HL-60/S4 (cell line): Measurements from ENCODE around the gene PIP5K1A.
"Not testable (repeated sequence)": the region's sequence is repeated elsewhere in the genome, so short reads cannot be mapped to it uniquely, and the experiment has no call there.

Experiments used
- in situ Hi-C: fragments of 300-500 bp; cut with MboI; formaldehyde crosslinking; loops from 2 replicates; pipeline ENCODE4 v1.14.3; 2022; ENCODE audit warnings: low sequenced_read_pairs

PIP5K1A gene

DNA sequence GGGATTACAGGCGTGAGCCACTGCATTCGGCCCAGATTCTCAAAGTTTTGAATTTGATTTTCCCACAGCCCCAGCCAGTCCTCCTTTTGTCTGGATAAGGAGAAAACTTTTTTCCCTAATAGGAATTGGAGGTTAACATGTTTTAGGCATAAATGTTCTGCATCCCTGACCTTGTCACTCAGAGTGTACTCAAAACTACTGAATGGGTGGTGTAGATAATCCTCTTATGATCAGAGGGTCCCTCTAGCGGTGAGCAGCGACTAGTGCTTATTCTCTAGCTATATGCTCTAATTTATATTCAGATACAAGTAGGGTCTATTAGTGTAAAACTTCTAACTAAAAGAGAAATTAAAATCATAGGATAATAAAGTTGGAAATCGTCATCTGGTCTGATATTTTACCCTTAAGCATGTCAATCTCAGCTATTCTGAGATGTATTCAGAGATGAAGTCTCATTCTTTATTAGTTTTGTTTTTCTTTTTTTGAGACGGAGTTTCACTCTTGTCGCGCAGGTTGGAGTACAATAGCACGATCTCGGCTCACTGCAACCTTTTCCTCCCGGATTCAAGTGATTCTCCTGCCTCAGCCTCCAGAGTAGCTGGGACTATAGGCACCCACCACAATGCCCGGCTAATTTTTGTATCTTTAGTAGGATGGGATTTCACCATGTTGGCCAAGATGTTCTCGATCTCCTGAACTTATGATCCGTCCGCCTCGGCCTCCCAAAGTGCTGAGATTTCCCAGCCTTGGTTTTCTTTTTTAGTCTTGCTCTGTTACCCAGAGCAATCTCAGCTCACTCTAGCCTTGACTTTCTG is 53.5 kb downstream of the PIP5K1A start:
- in situ Hi-C loops, result no loop called here

DNA sequence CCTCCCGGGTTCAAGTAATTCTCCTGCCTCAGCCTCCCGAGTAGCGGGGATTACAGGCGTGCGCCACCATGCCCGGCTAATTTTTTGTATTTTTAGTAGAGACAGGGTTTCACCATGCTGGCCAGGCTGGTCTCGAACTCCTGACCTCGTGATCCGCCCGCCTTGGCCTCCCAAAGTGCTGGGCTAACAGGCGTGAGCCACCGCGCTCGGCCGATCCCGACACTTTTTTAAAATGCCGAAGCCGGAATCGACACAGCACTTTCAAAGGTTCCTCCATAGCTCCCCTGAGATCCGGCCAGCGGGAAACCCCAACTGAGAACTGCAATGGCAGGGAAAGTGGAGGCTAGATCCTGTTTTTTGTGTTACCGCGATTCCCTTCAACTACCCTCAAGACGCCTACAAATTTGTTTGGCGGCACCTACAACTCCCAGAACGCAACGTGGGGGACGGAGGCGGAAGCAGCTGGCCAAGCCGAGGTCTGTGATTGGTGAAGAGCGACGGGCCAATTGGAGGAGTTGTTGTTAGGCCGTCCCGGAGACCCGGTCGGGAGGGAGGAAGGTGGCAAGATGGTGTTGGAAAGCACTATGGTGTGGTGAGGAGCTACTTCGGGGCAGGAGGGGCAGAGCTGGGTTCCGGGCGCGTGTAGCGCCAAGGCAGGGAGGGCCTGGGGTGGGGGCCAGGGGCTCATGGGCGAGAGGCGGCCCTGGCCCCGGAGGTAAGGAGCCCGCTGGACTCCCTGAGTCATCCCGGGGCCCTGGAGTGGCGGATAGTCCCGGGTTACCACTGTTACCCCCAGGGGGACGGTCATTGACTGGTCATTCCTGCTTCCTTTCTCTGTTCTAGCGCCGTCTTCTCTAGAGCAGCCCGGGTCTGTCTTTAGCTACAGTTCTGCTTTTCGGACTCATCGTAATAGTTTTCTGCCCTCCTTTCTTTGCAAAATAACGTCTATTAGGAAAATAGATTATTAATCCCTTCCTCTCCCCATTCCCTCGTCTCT is 56.2 kb downstream of the PIP5K1A start, which contains the start of gene PSMD4:
PSMD4 (plus strand) TSS at position 518 of the 997 bp plus-strand sequence; CDS start at position 567, 49 bp downstream.
- in situ Hi-C loops, result no loop called here

DNA sequence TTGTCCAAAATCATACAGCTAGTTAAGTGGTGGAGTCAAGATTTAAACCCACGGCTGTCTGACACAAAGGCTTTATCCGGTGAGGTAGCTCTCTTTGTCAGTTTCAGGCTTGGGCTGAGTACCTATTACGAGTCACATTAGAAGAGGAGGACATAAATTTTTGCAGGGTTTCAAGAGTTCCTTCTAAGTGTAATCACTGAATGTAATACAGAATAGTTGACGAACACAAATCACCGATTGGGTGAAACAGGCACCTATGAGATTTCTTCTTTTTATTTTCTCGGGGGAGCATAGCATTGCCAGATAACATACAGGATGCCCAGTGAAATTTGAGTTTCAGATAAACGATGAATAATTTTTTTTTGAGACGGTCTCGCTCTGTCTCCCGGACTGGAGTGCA is 57.0 kb downstream of the PIP5K1A start:
- in situ Hi-C loops, result no loop called here

DNA sequence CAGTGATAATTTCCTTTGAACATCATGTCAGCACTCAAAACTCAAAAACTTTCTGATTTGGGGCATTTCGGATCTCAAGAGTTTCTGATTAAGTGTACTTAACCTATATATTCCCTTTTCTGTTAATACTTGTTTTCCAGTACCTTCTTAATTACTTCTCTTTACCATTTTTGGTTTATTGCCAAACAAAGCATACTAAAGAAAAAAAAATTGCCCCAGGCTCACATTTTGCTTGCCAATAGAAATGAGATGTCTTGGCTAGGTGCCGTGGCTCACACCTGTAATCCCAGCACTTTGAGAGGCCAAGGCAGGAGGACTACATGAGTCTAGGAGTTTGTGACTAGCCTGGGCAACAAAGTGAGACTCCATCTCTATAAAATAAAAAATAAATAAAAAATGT is 61.0 kb downstream of the PIP5K1A start:
- in situ Hi-C loops, result no loop called here

DNA sequence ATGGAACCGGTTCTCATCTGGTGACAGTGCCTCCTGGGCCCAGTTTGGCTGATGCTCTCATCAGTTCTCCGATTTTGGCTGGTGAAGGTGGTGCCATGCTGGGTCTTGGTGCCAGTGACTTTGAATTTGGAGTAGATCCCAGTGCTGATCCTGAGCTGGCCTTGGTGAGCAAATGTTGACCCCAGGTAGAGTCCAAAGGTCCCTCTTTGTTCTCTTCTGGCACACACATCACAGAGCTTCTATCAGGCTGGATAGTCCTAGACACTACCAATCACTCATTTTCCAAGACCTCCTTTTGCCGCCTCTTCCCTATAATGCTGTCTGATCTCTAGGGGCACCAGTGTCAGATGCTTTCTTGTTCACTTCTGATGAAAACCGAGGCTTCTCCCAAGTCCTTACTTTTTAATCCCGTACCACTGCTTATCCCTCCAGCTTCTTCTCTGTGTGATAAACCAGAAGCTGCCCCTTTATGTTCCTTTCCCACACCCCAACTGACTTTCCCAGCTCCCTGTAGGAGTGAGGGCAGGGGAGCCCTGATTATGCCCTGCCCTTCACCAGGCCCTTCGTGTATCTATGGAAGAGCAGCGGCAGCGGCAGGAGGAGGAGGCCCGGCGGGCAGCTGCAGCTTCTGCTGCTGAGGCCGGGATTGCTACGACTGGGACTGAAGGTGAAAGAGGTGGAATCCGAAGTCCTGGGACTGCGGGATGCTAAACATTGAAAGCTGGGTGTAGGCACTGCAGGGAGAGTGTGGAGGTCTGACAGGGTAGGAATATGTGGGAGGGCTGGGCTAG is 67.3 kb downstream of the PIP5K1A start:
- in situ Hi-C loops, result no loop called here

DNA sequence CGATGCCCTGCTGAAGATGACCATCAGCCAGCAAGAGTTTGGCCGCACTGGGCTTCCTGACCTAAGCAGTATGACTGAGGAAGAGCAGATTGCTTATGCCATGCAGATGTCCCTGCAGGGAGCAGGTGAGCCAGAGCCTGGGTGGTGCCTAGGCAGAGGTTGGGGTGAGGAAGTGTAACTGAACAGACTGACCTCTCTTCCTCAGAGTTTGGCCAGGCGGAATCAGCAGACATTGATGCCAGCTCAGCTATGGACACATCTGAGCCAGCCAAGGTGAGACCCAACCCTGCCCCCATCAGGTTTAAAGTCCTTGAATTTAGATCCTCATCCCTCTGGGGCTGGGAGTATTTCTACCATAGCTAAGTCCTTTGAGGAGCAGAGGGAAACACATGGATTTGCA is 68.0 kb downstream of the PIP5K1A start:
- in situ Hi-C loops, result no loop called here

DNA sequence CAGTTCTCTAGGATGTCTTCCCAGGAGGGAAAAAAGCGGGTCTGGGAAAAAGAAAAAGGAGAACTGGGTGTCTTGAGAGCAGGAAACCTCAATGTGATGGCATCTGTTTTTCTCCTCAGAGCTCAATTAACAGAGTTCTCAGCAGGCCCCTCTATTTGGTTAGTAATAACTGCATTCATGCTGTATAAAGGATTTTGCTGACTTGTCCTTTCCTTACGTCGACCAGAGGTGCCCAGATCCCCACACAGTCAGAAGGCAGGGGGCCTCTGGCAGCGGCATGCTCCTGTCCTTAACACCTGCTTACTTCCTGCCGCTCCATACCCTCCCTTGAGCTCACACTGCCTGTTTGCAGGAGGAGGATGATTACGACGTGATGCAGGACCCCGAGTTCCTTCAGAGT is 68.5 kb downstream of the PIP5K1A start:
- in situ Hi-C loops, result no loop called here

DNA sequence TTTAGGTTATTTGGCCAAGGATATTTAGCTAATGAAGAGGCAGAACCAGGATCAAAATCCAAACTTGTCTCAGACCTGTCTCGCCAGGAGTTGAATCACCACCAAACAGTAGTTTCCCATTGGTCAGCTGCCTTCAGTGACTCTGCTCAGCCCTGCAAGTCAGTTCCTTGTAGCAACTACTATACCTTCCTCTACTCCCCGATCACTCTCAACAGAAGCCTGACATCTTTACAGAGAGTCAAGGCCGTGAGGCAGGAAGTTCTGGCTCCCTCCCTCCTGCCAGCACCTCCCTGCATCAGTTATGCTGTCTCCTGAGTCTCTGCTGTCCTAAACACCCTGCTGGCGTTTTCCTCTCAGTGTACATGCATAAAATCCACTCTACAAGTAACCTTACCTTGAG is 69.4 kb downstream of the PIP5K1A start:
- in situ Hi-C loops, result no loop called here

DNA sequence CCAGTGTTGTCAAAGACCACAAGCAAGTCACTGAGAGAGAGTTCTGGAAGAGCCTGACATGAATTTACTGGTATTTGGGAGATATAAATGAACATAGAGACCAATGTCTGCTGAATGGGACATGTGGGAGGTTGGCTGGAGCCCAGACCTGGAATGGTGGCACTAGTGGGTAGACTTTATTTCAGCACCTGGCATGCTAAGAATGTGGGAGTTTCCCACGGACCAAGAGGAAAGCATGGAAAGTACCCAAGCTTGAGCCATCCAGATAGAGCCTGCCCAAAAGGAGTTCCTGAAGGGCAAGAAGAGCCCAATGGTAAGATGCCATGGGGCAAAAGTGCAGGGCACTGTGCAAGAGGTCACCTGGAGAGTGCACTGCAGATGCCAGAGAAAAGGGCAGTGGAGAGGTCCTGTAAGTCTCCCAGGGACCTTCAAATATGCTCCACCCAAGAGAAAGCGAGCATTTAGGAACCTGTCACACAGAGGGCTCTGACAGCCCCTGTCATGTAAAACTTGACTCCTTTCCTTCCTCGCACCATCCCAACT is 75.6 kb downstream of the PIP5K1A start:
- in situ Hi-C loops, result no loop called here

DNA sequence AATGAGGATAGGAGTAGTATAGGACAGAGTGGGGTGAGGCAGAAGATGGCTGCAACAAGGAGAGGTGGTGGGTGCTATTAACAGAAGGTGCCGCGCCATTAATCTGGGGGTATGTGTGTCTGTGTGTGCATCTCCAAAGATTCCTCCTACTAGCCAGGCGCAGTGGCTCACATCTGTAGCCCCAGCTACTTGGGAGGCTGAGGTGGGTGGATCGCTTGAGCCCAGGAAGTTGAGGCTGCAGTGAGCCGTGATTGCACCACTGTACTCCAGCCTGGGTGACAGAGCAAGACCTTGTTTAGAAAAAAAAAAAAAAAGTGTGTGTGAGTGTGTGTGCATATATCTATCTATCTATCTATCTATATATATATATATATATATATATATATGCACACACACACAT is 77.0 kb downstream of the PIP5K1A start:
- in situ Hi-C loops, result not testable (repeated sequence)

DNA sequence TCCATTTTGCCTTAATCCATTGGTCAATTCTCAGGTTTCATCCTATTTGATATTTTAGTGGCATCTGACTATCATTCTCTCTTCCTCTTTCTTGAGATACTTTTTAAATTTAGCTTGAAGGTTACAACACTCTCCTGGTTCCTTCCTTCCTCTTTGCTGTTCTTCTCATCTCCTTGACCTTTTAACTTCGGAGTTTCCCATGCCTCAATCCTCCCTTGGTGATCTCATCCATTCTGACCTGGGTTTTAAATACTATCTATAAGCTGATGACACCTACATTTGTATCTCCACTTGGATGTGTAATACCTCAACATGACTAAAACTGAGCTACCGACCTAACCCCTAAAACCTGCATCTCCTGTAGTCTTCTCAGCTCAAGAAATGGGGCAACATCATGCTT is 78.9 kb downstream of the PIP5K1A start:
- in situ Hi-C loops, result no loop called here

DNA sequence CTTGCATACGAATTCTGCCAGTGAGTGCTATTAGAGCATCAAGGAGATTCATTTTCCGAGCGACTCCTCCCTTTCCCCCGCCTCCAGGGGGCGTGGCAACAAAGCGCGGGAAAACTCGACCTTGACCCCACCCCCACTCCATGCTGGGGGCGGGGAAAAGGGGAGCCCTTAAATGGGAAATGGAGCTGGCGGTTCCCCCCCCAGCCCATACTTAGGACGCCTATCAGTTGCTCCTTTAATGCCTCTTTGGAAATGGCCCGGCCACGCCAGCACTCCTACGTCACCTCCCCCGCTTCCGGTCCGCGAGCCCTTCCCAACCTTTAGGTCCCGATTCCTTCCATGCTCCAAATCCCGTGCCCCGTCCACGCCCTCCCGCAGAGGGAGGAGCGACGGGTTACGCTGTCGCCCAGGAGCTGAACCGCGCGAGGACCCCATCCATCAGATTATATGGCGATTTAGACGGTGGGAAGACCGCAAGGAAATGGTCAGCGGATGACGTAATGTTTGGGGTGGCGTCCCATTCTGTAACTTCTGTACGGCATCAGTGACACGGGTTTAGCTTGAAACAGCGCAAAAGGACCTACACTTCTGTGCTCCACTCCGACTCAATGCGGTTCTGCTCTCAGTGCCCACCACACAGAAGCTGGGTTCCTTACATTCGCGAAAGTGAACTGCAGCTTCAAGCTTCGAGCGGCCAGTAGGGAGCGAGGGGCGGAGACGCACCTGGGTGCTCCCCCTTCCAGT is 83.0 kb downstream of the PIP5K1A start:
- in situ Hi-C loops, result no loop called here

DNA sequence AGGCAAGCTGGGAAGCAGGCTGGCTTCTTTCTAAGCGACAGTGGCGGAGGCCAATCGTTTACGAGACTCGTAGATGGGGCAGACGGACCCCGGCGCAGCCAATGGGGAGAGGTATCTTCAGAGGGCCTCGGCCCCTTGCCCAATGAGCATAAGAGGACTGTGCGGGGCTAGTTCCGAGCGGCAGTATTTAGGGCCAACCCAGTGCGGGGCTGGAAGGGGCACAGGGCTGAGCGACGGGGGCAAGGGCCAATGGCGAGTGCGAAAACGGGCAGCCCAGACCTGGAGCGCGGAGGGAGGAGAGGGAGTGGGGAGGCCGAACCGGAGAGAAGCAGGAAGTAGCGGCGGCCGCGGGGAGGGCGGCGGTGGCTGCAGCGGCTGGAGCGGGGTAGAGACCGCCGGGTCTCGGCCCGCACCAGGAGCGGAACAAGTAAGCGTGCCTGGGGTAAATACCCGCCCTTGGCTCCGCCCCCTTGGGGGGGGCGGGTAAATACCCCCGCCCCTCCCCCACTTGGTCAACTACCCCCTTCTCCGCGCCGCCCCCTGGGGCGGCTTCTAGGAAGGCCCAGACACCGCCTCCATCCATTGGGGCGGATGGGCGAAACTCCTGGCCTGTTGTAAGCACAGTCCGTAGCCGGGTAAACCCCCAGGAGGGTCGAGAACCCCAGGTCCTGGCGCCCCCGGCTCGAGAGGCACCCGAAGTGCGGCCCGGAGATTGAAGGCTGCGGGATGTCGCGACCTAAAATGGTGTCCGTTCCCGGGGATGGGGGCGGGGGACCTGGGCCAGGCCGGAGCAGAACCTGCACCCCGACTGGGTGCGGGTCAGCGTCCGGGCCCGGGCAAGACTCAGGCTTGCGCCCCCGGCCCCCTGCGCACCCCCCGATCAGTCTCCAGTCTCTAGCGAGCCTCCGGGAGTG is 83.9 kb downstream of the PIP5K1A start, which contains the start of gene ZNF687:
ZNF687 (plus strand) TSS at position 331 of the 914 bp plus-strand sequence. CDS start 3,993 bp downstream, outside the sequence.
- in situ Hi-C loops, result no loop called here

DNA sequence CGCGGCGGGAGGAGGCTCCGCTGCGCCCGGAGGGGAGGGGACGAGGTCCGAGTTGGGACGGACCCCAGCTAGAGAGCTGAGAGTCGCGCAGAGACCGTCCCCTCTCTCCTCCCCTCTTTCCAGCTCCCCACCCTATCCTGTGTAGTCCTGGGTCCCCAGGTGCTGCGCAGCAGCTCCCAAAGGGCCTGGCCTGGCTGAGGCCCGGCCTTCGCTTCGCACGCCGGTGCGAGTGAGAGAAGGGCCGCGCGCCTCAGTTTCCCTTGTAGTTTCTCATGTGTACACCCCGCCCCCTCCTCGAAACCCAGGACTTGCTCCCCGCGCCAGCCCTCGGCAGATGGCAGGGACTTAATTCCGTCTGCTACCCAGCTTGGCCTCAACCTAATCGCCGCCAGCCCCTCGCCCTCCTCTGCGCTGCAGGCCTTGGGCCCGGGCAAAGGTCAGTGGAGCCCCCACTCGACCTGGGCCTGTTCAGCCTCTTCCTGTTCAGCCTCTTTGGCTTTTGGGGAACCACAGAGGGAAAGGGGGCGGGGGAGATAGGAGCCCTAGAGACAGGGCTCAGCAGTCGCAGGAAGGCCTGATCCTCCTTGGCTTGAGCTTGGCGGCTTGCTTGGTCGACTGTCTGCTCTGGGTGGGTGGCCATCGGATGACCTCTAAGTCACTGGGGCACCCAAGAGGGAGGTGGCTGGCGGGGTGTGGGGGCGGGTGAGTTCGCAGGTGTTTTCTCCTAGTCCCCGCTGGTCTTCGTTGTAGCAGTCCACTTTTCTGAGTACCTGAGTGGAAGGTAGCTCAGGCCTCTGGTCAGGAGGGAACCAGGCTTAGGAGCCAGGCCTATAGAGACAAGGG is 84.8 kb downstream of the PIP5K1A start:
- in situ Hi-C loops, result no loop called here

DNA sequence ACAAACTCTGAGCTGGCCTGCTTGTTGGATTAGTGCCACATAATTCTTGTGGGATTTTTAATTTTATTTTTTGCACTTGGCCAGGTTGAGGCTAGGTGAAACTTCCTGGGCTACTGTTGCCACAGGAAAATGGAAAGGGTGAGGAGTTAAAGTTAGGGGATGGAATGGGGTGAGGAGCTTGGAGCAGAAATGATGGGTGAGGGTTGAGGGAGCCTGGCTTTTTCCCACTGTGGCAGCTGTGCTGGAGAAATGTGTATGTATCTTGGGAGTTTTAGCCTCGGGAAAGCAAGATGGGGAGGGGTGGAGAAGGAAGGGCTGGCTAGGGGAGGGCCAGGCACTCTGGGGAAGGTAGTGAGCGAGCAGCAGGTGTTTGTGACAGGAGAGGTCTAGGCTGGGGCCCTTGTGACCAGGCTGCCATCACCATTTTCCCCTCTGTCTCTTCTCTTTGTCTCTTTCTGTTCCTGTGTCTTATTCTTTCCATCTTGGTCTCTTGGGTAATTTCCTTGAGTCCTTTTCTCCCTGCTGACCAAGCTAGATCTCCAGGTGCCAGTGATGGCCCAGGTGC is 85.7 kb downstream of the PIP5K1A start:
- in situ Hi-C loops, result no loop called here

DNA sequence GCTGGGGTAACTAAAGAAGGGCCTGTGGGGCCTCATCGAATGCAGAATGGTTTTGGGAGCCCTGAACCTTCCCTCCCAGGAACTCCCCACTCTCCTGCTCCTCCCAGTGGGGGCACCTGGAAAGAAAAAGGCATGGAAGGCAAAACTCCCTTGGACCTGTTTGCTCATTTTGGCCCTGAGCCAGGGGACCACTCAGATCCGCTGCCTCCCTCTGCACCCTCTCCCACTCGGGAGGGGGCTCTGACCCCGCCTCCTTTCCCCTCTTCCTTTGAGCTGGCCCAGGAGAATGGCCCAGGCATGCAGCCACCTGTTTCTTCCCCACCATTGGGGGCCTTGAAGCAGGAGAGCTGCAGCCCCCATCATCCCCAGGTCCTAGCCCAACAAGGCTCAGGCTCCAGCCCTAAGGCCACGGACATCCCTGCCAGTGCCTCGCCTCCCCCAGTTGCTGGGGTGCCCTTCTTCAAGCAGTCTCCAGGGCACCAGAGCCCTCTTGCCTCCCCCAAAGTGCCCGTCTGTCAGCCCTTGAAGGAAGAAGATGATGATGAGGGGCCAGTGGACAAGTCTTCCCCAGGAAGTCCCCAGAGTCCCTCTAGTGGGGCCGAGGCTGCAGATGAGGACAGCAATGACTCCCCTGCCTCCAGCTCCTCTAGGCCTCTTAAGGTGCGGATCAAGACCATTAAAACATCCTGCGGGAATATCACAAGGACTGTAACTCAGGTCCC is 88.4 kb downstream of the PIP5K1A start:
- in situ Hi-C loops, result no loop called here

DNA sequence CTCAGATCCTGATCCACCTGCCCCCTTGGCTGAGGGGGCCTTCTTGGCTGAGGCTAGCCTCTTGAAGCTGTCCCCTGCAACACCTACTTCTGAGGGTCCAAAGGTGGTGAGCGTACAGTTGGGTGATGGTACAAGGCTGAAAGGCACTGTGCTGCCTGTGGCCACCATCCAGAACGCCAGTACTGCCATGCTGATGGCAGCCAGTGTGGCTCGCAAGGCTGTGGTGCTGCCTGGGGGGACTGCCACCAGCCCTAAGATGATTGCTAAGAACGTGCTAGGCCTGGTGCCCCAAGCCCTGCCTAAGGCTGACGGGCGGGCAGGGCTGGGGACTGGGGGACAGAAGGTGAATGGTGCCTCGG is 89.0 kb downstream of the PIP5K1A start:
- in situ Hi-C loops, result no loop called here
